Measurements from ENCODE around the gene NMNAT1. TPM values are rescaled to one million over a fixed set of nuclear protein-coding genes. Genes with fewer than 3 reads are reported as not detected.

NMNAT1 gene
- total RNA-seq, 2 experiments from 2014 or later: 7.7 to 9.6 TPM

DNA sequence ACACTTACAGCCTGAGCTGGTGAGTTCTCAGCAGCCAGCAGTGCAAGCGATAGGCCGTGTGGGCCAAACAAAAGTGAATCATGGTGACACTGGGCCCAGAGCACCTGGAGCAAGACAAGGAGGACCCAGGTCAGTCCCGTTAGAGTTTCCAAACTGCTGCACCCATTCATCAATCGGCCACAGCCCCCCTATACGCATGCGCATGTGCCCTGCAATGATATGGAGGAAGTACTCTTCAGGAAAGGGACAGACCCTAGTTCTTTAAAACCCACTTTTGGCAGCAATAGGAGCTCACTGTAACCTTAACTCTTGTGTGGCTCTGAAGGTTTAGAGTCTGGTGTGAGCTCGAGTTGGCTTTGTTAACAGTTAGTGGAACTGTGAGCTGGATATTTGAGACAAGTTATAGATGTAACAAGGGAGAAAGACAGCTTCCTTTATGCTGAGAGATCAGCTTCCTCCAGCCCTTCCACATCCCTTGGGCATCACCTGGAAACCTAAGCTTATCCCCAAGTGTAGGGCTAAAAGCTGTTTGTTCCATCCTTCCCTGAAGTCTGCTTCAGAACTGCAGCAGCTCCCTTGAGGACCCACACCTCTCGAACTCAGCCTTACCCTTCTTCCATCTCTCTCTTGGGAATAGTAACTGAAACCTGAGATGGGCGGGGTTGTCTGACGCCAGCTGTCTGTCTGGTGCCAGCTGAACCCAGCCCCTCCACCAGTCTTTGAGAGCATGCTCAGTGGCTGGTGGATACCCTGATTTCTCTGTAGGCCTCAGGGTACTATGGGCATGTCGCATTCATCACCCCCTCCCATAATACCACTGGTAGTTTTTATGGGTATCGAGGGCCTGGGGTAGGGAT lies 17.7 kb downstream of the NMNAT1 start:
- intact Hi-C loops (cut with micrococcal nuclease): no loop called here
- Mint-ChIP-seq H3K36me3 (ENCODE audit: low read depth) (no peaks in the 10 kb centered on the region), H3K4me3 (no peak overlapping the region), H3K4me1 (ENCODE audit: low read depth) (no peaks in the 10 kb centered on the region), H3K27ac (no peak overlapping the region), H3K27me3 (no peaks in the 10 kb centered on the region), H3K9me3 (no peaks in the 10 kb centered on the region)
- CTCF ChIA-PET: interaction anchor here (1.8 kb wide), 1 partner anchor 11 kb away, joined by 9 read pairs; no protein-coding TSS in a partner anchor
- no peak for DNase-seq
- no peak for ATAC-seq
- TF ChIP-seq, protein P1, sequence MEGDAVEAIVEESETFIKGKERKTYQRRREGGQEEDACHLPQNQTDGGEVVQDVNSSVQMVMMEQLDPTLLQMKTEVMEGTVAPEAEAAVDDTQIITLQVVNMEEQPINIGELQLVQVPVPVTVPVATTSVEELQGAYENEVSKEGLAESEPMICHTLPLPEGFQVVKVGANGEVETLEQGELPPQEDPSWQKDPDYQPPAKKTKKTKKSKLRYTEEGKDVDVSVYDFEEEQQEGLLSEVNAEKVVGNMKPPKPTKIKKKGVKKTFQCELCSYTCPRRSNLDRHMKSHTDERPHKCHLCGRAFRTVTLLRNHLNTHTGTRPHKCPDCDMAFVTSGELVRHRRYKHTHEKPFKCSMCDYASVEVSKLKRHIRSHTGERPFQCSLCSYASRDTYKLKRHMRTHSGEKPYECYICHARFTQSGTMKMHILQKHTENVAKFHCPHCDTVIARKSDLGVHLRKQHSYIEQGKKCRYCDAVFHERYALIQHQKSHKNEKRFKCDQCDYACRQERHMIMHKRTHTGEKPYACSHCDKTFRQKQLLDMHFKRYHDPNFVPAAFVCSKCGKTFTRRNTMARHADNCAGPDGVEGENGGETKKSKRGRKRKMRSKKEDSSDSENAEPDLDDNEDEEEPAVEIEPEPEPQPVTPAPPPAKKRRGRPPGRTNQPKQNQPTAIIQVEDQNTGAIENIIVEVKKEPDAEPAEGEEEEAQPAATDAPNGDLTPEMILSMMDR (IDR thresholded peaks at IDR 0.05): no peak
- POLR2A ChIA-PET: no interaction called here

DNA sequence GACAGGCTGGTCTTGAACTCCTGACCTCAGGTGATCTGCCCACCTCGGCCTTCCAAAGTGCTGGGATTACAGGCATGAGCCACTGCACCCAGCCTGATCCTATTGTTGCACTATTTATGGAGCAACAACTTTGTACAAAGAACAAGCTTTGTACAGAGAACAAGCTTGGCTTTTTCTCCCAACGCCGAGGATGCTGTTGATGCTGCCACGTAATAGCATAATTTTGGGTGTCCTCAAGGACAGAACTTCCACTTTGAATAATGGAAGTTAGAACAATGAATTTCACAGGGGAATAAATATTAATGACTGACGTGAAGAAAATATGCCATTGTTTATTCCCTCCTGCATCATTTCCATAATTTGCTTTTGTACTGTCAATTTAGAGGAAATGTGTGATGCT lies 41.0 kb downstream of the NMNAT1 start:
- H3K4me1 Mint-ChIP-seq (ENCODE audit: low read depth): no peaks in the 10 kb centered on the region
- DNase-seq (no peak), ATAC-seq (no peak)
- CTCF ChIA-PET: no interaction called here
- peaks cover 8% of the 10 kb centered on the region for H3K36me3 Mint-ChIP-seq (ENCODE audit: low read depth)
- H3K9me3 Mint-ChIP-seq: no peaks in the 10 kb centered on the region
- H3K27me3 Mint-ChIP-seq: no peaks in the 10 kb centered on the region
- TF ChIP-seq, protein P1 (IDR thresholded peaks at IDR 0.05): no peak
- intact Hi-C loops (cut with micrococcal nuclease): no loop called here
- H3K4me3 Mint-ChIP-seq: no peak overlapping the region
- no peak overlapping the region for H3K27ac Mint-ChIP-seq
- POLR2A ChIA-PET: no interaction called here

DNA sequence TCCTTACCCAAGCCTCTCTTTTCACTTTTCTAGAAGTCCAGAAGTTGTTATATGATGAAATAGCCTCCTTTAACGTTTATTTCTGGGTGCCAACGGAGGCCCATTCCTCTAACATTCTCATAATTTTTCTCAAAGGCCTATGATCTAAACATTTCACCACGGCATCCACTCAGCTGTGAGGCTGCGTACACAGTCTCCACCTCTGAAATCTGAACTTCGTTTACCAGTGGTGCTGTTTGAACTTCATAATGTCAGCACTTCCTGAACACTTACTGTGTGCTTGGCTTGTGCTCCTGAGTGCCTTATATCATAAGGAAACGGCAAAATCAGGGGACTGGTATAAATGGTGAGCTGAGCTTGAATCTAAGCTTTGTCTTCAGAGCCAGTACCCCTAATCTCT lies 41.7 kb downstream of the NMNAT1 start:
- H3K27ac Mint-ChIP-seq: no peak overlapping the region
- ChIA-PET CTCF (no interaction called here), POLR2A (no interaction called here)
- no peak overlapping the region for H3K4me3 Mint-ChIP-seq
- TF ChIP-seq, protein P1 (IDR thresholded peaks at IDR 0.05): no peak
- H3K9me3 Mint-ChIP-seq: no peaks in the 10 kb centered on the region
- DNase-seq (no peak), ATAC-seq (no peak)
- peaks cover 8% of the 10 kb centered on the region for H3K36me3 Mint-ChIP-seq (ENCODE audit: low read depth)
- no peaks in the 10 kb centered on the region for H3K4me1 Mint-ChIP-seq (ENCODE audit: low read depth)
- intact Hi-C loops (cut with micrococcal nuclease): no loop called here
- H3K27me3 Mint-ChIP-seq: no peaks in the 10 kb centered on the region

DNA sequence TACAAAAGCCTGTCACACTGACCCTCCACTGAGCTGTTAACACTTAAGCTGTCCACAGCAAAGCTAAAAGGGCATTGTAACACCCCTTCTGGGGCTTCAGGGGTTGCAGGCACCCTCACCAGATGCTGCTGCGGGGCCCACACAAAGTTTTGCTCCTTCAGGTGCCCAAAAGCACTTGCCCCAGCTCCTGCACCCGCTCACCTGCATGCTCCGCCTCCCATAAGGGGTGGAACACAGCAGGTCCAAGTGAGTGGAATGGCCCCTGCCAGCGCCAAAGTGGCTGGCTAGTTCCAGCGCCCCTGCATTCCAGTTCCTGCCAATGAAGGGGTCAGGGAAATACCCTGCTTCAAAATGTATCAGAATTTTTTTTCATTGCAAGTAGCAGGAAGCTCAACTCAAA lies 46.5 kb downstream of the NMNAT1 start:
- no peaks in the 10 kb centered on the region for H3K4me1 Mint-ChIP-seq (ENCODE audit: low read depth)
- TF ChIP-seq, protein P1 (IDR thresholded peaks at IDR 0.05): no peak
- DNase-seq (no peak), ATAC-seq (no peak)
- ChIA-PET CTCF (interaction anchor here (1.0 kb wide), 1 partner anchor 36 kb away, joined by 3 read pairs; no protein-coding TSS in a partner anchor), POLR2A (no interaction called here)
- no peak overlapping the region for H3K27ac Mint-ChIP-seq
- H3K36me3 Mint-ChIP-seq (ENCODE audit: low read depth): no peaks in the 10 kb centered on the region
- H3K4me3 Mint-ChIP-seq: no peak overlapping the region
- intact Hi-C loops (cut with micrococcal nuclease): no loop called here
- peaks cover 2% of the 10 kb centered on the region for H3K27me3 Mint-ChIP-seq
- no peaks in the 10 kb centered on the region for H3K9me3 Mint-ChIP-seq

DNA sequence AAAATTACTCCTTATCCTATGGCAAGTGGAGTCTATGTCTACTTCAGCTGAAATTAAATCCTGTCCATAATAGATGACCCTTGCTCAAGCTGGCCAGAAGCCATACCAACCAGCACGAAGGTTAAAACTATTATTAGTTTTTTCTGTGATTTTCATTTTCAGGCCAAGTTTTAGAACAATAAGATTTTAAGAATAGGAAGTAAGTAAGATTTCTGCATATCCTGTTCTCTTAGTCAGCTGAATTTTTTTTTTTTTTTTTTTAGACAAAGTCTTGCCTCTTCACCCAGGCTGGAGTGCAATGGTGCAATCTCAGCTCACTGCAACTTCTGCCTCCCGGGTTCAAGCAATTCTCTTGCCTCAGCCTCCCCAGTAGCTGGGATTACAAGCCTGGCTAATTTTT lies 47.7 kb downstream of the NMNAT1 start:
- H3K27ac Mint-ChIP-seq: no peak overlapping the region
- ATAC-seq (no peak), DNase-seq (no peak)
- intact Hi-C loops (cut with micrococcal nuclease): no loop called here
- no peaks in the 10 kb centered on the region for H3K36me3 Mint-ChIP-seq (ENCODE audit: low read depth)
- H3K4me3 Mint-ChIP-seq: no peak overlapping the region
- H3K4me1 Mint-ChIP-seq (ENCODE audit: low read depth): no peaks in the 10 kb centered on the region
- H3K9me3 Mint-ChIP-seq: no peaks in the 10 kb centered on the region
- peaks cover 2% of the 10 kb centered on the region for H3K27me3 Mint-ChIP-seq
- POLR2A ChIA-PET: no interaction called here
- CTCF ChIA-PET: no interaction called here
- TF ChIP-seq, protein P1 (IDR thresholded peaks at IDR 0.05): no peak
